GDM1 (cell line): Measurements from ENCODE around the gene FASN.

Experiments
- DNase-seq: peaks from one replicate; lab custom pipeline; 2025; lab: John Stamatoyannopoulos, UW

Gene FASN

DNA sequence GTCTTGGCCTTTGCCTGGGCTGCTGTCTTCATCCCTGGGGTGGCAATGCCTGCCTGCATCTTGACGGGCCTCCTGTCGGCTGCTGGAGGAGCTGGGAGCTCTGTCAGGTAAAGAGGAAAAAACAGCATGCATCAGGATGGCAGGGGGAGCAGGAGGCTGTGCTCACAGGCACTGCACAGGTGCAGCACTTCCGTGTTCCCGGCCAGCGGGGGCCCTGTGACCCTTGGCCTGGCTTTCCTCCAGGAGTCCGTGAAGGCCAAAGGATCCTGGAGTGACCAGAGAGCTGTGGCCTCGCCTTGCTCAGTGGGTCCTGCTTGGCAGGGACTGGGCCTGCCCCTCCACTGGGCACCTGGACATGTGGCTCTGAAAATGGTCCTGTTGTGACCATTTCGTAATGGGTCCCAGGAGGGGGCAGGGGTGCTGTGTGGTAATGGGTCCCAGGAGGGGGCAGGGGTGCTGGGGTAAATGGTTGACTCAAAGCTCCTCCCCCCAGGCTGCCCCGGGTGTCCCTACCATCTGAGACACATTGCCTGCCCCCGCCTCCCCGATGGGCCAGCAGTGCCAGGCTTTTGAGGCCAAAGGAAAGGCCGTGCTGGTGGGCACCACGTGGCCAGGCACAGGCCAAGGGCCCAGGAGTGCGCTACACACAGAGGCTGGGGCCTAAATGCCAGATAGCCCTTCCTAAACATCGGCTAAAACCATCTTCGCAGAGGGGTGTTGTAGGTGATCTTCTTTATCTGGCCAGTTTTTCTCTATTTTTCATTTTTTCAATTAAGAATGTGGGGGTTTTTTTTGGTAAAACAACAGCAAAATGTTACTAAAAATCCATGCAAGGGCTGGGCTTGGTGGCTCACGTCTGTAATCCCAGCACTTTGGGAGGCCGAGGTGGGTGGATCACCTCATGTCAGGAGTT, 4.0 kb upstream of the FASN start:
- DNase-seq: no peak

DNA sequence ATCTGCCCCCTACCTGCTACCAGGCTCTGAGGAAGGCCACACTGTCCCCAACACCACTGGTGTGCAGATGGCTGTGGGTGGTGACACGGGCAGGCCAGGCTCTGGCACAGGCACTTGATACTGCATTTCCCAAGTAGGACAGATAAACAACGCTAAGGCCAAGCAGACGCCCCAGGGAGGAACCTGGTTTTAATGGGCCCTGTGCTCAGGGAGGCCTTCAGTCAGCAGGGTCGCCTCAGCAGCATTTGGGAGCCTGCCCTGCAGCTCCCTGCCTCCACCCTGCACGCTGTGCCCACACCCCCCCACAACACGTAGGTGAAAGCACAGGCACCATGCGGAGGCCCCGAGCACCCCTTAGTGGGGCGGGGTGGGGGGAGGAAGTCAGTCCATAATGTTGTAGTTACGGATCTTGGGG, 3.3 kb upstream of the FASN start:
- no peak for DNase-seq

- no peak for DNase-seq
These were observed 2.7 kb upstream of the FASN start for GRCh38 chr17:82100502-82101298.

- no peak for DNase-seq
These were observed 1.1 kb upstream of the FASN start for GRCh38 chr17:82098939-82099763.

DNA sequence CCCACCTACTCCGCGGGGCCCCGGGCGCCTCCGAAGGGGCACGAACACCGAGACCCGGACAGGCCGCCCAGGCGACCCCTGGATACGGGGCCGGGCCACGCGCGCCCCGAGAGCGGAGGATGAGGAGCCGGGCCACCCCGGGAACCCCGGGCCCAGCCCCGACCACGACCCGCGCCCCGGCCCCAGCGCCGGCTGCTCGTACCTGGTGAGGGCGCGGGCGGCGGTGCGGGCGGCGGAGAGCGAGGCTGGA, 192 bp downstream of the FASN start:
- DNase-seq: no peak

- DNase-seq: no peak
These were observed 685 bp downstream of the FASN start for GRCh38 chr17:82097184-82097918.

- no peak for DNase-seq
These were observed 1.3 kb downstream of the FASN start for GRCh38 chr17:82096709-82097183.

DNA sequence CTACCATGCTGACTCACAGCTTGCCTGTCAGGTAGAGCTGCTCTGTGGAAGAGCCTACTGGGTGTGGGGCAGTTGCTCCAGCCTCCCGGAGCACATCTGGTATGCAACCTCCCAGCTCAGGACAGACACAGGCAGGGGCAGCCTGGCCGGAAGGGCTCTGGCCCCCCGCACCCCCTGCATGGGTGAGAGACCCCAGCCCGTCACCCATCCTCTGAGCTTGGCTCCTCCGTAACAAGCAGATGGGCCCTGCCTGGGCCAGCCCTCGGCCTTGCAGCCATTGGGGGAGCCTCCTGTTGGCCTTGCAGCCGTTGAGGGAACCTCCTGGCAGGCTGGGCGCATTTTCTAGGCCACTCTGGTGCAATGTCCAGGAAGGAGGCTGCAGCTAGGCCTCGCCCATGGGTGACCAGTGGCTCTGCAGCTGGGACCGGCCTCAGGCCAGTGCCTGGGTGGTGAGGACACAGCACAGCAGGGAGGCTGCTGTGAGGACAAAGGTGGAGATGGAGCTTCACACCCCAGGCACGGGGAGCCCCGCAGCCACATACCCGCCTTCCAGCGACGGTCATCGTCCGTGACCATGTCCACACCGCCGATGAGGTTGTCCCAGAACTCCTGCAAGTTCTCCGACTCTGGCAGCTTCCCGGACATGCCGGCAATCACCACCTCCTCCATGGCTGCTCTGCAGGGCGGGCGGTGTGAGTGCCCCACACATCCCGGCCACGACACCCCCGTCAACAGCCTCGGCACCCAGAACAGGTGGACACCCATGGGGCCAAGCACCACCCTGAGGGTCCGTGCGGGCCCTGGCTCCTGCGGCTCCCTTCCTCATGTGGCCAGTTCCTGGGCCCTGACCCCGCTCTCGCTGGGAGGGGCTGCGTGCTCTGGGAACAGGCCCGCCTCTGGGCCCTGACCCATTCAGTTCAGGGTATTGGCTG, 2.0 kb downstream of the FASN start:
- DNase-seq: no peak

GRCh38 chr17:82094931-82095776, 2.9 kb downstream of the FASN start:
- no peak for DNase-seq

GRCh38 chr17:82092995-82093751, 4.9 kb downstream of the FASN start:
- no peak for DNase-seq

- DNase-seq: no peak
These were observed 5.4 kb downstream of the FASN start for GRCh38 chr17:82092628-82092994.

DNA sequence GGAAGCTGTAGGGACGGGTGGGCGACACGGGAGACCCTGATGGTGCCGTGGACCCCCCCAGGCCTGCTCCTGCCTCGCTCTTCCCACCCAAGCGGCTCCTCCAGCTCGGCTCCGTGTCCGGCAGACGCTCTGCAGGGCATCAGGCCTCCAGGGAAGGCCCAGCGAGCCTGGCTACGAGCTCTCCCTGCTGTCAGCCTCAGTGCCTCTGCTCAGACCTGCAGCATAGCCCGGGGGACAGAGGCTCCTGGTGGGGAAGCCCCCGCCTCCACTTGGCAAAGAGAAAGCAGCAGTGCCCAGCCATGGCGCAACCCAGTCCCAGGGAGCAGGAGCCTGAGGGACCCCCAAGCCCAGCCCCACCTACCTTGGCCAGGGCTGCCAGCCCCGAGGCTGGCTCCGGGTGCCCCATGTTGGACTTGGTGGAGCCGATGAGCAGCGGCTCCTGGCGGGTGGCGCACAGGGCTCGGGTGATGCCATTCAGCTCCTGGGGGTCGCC, 5.9 kb downstream of the FASN start:
- DNase-seq: no peak

- DNase-seq: no peak
These were observed 6.6 kb downstream of the FASN start for GRCh38 chr17:82091264-82092066.

- DNase-seq: no peak
These were observed 7.3 kb downstream of the FASN start for GRCh38 chr17:82090549-82091263.

- no peak for DNase-seq
These were observed 8.1 kb downstream of the FASN start for GRCh38 chr17:82089723-82090548.
